ENCODE measurements around the gene MIPEP.

Gene MIPEP

GRCh38 chr13:23849670-23850069, 39.5 kb downstream of the MIPEP start:
- no peak for FAIRE-seq

- no peak for FAIRE-seq
Measured at GRCh38 chr13:23848646-23849141, 40.5 kb downstream of the MIPEP start.

- FAIRE-seq: no peak
Measured at GRCh38 chr13:23848019-23848418, 41.2 kb downstream of the MIPEP start.

DNA sequence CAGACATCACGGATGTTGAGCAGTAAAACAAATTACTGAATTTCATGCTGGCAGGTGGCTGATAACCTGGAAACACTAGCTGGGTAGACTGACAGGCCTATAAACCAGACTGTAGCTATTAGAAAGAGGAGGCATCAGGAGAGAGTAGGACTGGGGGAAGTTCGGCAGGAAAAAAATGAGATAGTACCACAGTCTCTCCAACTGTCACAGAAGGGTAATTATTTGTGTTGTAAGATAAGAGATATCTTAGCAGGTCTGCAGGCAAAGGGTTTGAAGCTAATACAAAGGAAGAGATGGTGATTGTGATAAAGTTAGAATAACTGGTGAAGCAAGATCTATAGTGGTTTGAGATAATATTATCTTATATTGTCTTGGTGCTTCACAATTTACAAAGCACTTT, 41.7 kb downstream of the MIPEP start:
- FAIRE-seq: no peak

DNA sequence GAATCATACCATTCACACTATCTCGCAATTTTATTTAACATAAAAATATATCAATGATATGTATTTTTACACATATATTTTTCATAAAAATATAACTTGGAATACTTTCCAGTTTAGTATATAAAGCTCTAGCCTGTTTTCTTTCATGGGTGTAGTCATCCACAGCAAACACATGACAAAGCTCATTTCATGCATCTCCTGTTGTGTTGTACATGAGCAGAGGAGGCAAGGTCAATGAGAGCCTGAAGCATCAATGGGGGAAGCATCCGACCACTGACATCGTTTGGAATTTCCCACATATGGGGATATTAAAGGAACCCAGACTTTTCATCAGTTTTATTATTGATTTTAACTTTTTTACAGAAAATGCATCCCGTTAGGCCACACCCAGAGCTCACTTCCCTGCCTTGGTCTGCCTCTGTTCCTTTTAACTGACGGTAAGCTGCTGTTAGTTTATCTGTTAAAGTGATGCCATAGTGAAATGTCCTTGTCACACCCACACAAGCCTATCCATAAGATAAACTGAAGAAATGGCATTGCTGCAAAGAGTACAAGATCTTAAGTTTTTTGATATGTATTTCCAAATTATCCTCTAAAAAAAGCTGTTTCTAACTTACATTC, 44.0 kb downstream of the MIPEP start:
- FAIRE-seq: no peak

- no peak for FAIRE-seq
Measured at GRCh38 chr13:23844132-23844531, 45.1 kb downstream of the MIPEP start.

DNA sequence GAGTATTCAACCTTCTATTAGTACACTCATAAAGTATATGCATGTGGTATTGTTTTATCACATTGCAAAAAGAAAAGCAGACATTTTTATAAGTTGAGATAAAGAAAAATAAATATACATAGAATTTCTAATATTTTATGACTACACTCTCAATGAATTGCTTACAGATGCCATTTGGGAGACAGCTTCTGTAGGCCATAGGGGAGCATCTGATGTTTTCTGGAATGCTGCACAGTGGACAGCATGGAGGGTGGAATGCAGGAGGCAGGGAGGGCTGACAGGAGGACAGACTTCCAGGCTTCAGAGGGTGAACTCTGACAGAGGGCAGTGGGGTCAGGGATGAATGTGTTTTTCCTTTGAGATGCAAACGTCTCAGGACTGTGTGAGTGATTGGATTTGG, 45.8 kb downstream of the MIPEP start:
- FAIRE-seq: no peak

- FAIRE-seq: no peak
Measured at GRCh38 chr13:23842406-23842805, 46.8 kb downstream of the MIPEP start.

GRCh38 chr13:23833733-23834611, 55.2 kb downstream of the MIPEP start:
- no peak for FAIRE-seq

DNA sequence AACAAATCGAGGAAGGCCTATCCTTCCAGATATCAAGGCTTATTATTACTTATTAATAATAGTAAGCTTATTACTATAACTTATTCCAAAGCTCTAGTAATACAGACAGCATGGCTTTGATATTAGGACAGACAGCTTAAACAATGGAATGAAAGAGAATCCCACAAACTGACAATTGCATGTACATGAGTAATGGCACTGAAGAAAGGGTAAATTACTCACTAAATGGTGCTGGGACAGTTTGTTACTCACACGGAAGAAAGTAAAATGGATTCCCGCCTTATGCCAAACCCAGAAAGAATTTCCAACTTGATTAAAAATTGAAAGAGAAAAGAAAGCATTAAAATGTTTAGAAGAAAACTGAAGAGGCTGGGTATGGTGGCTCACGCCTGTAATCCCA, 60.3 kb downstream of the MIPEP start:
- FAIRE-seq: no peak

- no peak for FAIRE-seq
Measured at GRCh38 chr13:23828086-23828485, 61.1 kb downstream of the MIPEP start.

DNA sequence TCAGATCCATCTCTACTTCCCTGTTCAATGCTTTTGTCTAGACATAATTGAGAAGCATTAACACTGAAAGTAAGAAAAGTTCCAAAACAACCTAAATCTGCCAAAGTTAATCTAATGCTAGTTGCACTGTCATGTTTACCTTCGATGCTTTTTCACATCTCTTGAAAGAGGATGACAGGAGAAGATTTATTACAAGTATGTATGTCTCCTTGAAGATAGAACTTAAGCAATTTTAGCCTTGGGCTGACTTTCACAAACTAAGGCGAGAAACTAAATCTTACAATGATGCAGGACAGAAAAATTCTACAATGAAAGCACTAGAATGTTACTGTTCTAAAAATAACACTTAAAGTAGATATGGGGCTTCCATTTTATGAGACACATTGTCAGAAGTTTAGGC, 64.0 kb downstream of the MIPEP start:
- no peak for FAIRE-seq

GRCh38 chr13:23824371-23824770, 64.8 kb downstream of the MIPEP start:
- no peak for FAIRE-seq

DNA sequence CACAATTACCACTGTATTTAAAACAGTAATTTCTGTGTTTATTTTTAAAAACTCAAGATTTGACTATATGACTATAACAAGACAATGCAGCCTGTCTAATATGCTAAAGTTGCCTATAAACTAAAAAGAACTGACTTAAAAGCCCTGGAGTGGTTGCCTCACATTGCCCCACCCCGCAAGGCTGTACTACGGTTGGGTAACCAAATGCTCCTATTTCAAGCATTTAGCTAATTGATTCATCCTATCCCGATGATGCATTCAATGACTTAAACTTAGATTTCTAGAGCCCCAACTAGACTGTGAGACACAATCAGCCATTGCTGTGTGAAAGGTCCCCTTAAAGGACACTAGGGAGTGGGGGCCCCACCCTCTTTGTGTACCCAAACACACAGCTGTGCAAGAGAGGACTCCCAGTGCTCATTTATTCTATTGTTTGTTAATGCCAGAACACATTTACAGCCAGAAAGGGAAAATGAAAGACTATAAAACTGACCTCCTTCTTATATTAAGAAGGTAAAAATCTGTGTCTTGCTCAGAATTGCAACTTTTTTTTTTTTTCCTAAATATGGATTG, 66.9 kb downstream of the MIPEP start:
- FAIRE-seq: no peak

GRCh38 chr13:23820530-23820929, 68.7 kb downstream of the MIPEP start:
- FAIRE-seq: no peak

DNA sequence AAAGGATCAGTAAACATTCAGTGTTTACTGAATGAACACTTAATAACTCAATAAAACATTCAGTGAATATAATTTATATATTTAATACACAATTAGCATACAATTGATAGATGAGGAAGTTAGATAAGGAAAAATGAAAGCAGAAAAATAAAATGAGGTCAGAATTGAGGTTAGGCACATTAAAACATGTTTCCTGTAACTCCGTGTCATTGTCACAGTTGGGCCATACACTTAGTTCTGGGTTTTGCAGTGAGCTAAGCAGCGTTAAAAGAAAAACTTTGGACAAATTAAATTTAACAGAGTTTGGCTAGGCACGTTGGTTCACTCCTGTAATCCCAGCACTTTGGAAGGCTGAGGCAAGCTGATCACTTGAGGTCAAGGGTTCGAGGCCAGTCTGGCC, 71.4 kb downstream of the MIPEP start:
- FAIRE-seq: no peak

GRCh38 chr13:23817136-23817535, 72.1 kb downstream of the MIPEP start:
- no peak for FAIRE-seq

DNA sequence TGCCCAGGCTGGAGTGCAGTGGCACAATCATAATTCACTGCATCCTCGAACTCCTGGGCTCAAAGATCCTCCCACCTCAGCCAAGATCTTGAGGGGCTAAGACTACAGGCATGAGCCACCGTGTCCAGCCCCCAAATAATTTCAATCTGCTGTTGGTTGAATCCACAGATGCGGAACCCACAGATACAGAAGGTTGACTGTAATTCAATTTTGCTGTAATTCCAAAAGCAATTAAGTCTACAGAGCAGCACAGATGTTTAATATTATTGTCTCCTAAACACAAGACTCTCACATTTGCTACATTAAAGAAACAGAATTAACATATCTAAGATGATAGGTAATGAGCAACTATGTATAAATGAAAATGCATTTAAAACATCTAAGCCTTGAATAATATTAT, 75.6 kb downstream of the MIPEP start:
- no peak for FAIRE-seq

DNA sequence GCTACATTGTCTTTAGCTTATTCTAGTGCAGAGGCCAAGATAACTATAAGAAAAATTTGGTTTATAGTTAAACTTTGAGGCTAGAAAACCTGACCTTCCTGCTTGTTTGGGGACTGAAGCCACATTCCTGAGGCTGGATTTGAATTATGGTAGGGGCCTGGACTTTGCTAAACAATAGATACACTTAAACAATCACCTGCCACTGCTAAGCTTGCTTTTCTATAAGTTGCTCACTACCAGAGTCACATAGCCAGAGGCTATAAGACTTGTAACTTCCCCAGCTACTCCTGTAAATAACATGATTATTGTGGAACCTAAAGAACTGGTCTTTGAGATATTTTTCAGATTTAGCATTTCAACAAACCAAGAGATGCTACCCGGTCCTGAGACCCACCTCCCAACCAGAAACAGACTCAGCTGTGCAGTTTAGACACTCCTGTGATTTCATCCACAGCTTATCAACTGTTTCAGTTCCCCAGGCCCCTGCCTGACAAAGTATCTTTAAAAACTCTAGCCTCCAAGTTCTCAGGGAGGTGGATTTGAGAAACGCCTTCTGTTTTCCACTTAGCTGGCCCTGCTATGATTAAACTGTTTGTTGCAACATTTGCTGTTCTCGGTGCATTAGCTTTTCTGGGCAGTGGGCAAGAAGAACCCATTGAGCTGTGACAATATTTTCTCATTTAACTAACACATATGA, 77.7 kb downstream of the MIPEP start:
- FAIRE-seq: no peak

DNA sequence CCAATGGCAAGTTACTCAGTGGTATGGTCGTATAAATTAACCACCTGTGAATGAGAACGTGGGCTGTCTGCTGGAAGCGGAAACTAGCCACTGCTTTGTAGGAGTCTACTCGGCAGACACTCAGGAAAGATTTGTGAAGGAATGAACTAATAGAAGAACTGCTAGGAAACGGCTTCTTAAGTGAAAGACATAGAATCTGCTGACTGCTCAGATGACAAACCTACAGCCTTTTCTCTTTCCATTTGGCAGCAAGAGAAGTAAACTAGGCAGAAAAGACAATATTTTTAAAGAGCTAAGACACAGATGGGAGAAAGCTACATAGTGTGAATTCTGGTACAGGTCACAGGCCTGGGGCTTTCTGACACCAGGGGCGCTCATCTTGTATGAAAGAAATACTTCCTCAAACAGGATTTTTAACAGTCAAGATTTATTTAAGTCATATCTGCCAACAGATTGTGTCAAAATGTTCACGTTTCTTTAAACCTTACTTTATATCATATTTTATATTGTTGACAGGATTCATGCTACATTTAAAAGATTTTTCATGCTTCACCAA, 78.4 kb downstream of the MIPEP start:
- FAIRE-seq: no peak

GRCh38 chr13:23808803-23809202, 80.4 kb downstream of the MIPEP start:
- FAIRE-seq: no peak

DNA sequence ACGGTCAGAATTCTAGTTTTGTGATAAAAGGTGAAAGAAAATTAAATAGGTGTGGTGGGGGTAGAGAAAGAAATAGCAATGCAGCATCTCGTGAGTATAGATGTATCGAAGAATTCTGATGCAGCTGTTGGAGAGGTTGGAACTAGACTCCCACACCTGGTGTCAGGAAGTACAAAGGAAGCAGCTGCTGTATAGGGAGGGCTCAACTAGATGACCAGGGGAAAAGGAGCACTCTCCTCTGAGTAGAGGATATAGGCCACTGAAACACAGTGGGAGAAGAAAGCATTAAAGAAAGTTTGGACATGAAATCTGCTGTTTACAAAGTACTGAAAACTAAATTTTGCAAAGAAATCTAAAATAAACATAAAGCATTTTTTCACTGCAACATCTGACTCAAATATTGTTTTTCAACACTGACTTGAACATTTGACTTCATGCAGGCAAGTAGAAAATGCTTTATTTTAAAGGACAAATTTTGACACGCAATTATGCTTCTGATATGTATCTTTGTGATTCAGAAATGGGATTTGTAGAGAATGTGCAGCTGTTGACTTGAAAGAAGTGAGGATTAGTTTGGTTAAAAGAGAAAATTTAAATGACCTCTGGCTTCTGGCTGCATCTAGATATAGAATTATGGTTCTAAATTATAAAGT, 82.2 kb downstream of the MIPEP start:
- no peak for FAIRE-seq

GRCh38 chr13:23805821-23806220, 83.4 kb downstream of the MIPEP start:
- FAIRE-seq: no peak
